HCT116 (cell line): Measurements from ENCODE around the gene RAPH1. TPM values are rescaled to one million over a fixed set of nuclear protein-coding genes. Genes with fewer than 3 reads are reported as not detected.

Source experiments
- ATAC-seq: fragments of 200-7000 bp; cut with Tn5 transposase; 2 replicates; pipeline ENCODE4 v1.9.1; 2020; ENCODE audit warnings: mild to moderate bottlenecking, moderate library complexity
- BruUV-seq: library from RNA; stranded (reverse); fragments of 400-500 nt; replicated peaks from 2 replicates; lab custom pipeline; 2021; lab: Mats Ljungman, UMichigan
- CTCF ChIA-PET: fragments of 300-600 bp; sonication (Branson Sonifier 250); formaldehyde crosslinking; loops from one replicate; lab custom pipeline; 2021; ENCODE audit warnings: antibody characterized with exemption; lab: Charles Lee
- POLR2A ChIA-PET: fragments of 300-600, 350-600 bp; sonication (Branson Sonifier 250); formaldehyde crosslinking; loops from one replicate; lab custom pipeline; 2021; ENCODE audit warnings: antibody characterized with exemption; lab: Charles Lee
- RAD21 ChIA-PET, 2 experiments: fragments of 300-600 bp; sonication (Branson Sonifier 250); formaldehyde crosslinking; loops; one replicate each; lab custom pipeline; 2023; ENCODE audit warnings: low total read pairs in 2 of 2; ENCODE audit not compliant: uncharacterized antibody in 2 of 2, unreplicated experiment in 2 of 2, low non-redundant PET in 1 of 2; lab: Charles Lee
- DNase-seq: peaks from one replicate; pipeline ENCODE4 v3.0.0-alpha.2; 2010; ENCODE audit warnings: low read depth, low spot score
- H2AFZ ChIP-seq: fragments of 200-600 bp; shearing (Covaris generic), sonication (generic); 2 replicates; pipeline ENCODE4 v1.6.1; 2017; ENCODE audit warnings: low read depth, mixed run types, mixed read lengths, antibody characterized with exemption, low read length; ENCODE audit not compliant: poor library complexity, severe bottlenecking
- H3K27ac ChIP-seq: 2 replicates; pipeline ENCODE4 v1.5.1; 2012; ENCODE audit warnings: low read depth, low read length
- H3K27me3 ChIP-seq: fragments of 200-600 bp; sonication (generic); 2 replicates; pipeline ENCODE4 v1.6.1; 2016; ENCODE audit warnings: mixed run types, low read length, mixed read lengths; ENCODE audit not compliant: insufficient read depth
- H3K36me3 ChIP-seq, 2 experiments: fragments of 200-500 bp in 1 of 2; fragments of 200-600 bp in 1 of 2; sonication (Bioruptor generic) in 1 of 2; sonication (generic) in 1 of 2; 2 replicates each; pipeline versions ENCODE4 v1.5.1 to v1.6.1; 2014 to 2016; ENCODE audit warnings: low read length in 2 of 2, inconsistent platforms in 1 of 2, mixed read lengths in 1 of 2, mixed run types in 1 of 2; ENCODE audit not compliant: insufficient read depth in 2 of 2, control insufficient read depth in 1 of 2
- H3K4me1 ChIP-seq, 2 experiments: fragments of 200-600 bp in 1 of 2; sonication (generic) in 1 of 2; 2 replicates each; pipeline versions ENCODE4 v1.5.1 to v1.6.1; 2012 to 2017; ENCODE audit warnings: low read length in 2 of 2, inconsistent platforms in 1 of 2, mild to moderate bottlenecking in 1 of 2, mixed read lengths in 1 of 2, mixed run types in 1 of 2, moderate library complexity in 1 of 2; ENCODE audit not compliant: insufficient read depth in 2 of 2, control insufficient read depth in 1 of 2
- H3K4me2 ChIP-seq: fragments of 200-600 bp; sonication (generic); 2 replicates; pipeline ENCODE4 v1.6.1; 2017; ENCODE audit warnings: mixed run types, low read length, mixed read lengths
- H3K4me3 ChIP-seq, 2 experiments: fragments of 200-600 bp in 1 of 2; sonication (generic) in 1 of 2; replicated peaks in 1 of 2; 2 replicates each; pipeline ENCODE4 v1.5.1; 2011 to 2016; ENCODE audit warnings: low read length in 2 of 2, control low read depth in 1 of 2, low read depth in 1 of 2, mild to moderate bottlenecking in 1 of 2, mixed read lengths in 1 of 2, mixed run types in 1 of 2
- H3K79me2 ChIP-seq: fragments of 200-600 bp; sonication (generic); 2 replicates; pipeline ENCODE4 v1.6.1; 2017; ENCODE audit warnings: mild to moderate bottlenecking, mixed run types, low read length, moderate library complexity, mixed read lengths; ENCODE audit not compliant: insufficient read depth
- H3K9ac ChIP-seq: fragments of 200-600 bp; sonication (generic); 2 replicates; pipeline ENCODE4 v1.6.1; 2016; ENCODE audit warnings: low read length, mixed read lengths
- H3K9me2 ChIP-seq: fragments of 200-600 bp; sonication (generic), shearing (Covaris generic); 2 replicates; pipeline ENCODE4 v1.6.1; 2017; ENCODE audit warnings: mixed run types, mild to moderate bottlenecking, moderate library complexity; ENCODE audit not compliant: insufficient read depth
- H3K9me3 ChIP-seq, 2 experiments: fragments of 200-500 bp in 1 of 2; fragments of 200-600 bp in 1 of 2; sonication (Bioruptor generic) in 1 of 2; sonication (generic) in 1 of 2; 2 replicates each; pipeline ENCODE4 v1.6.1; 2014 to 2017; ENCODE audit warnings: low read length in 2 of 2, mixed read lengths in 2 of 2, inconsistent platforms in 1 of 2, low read depth in 1 of 2, mild to moderate bottlenecking in 1 of 2, mixed run types in 1 of 2, moderate library complexity in 1 of 2; ENCODE audit not compliant: control insufficient read depth in 1 of 2, insufficient read depth in 1 of 2
- H4K20me1 ChIP-seq: fragments of 200-600 bp; sonication (generic), shearing (Covaris generic); 2 replicates; pipeline ENCODE4 v1.6.1; 2017; ENCODE audit warnings: mixed run types, mild to moderate bottlenecking, moderate library complexity; ENCODE audit not compliant: insufficient read depth
- ATF3 ChIP-seq: IDR thresholded peaks from 2 replicates; pipeline ENCODE4 v1.6.1; 2012
- CBX3 ChIP-seq: IDR thresholded peaks from 2 replicates; pipeline ENCODE4 v1.6.1; 2012; ENCODE audit warnings: low read depth
- CTCF ChIP-seq, 3 experiments: fragments of 200-600 bp in 1 of 3; sonication (generic) in 1 of 3; IDR thresholded peaks in 2 of 3; conservative IDR thresholded peaks in 1 of 3; 2 replicates each; pipeline ENCODE4 v1.5.1; 2012 to 2017; ENCODE audit warnings: low read depth in 2 of 3, low read length in 2 of 3, antibody characterized with exemption in 1 of 3, borderline replicate concordance in 1 of 3, control low read depth in 1 of 3, mild to moderate bottlenecking in 1 of 3, mixed read lengths in 1 of 3, mixed run types in 1 of 3, moderate library complexity in 1 of 3; ENCODE audit not compliant: insufficient read depth in 1 of 3
- EGR1 ChIP-seq: IDR thresholded peaks from 2 replicates; pipeline ENCODE4 v1.6.1; 2012; ENCODE audit warnings: low read depth
- EZH2 ChIP-seq: fragments of 200-600 bp; sonication (generic); IDR thresholded peaks from 2 replicates; pipeline ENCODE4 v1.6.1; 2017; ENCODE audit warnings: antibody characterized with exemption, mixed run types
- FOSL1 ChIP-seq: IDR thresholded peaks from 2 replicates; pipeline ENCODE4 v1.6.1; 2012; ENCODE audit warnings: low read depth
- JUND ChIP-seq: IDR thresholded peaks from 2 replicates; pipeline ENCODE4 v1.6.1; 2012
- MAX ChIP-seq: IDR thresholded peaks from 2 replicates; pipeline ENCODE4 v1.6.1; 2012
- POLR2A ChIP-seq: IDR thresholded peaks from 2 replicates; pipeline ENCODE4 v1.7.0; 2011; ENCODE audit warnings: borderline replicate concordance; ENCODE audit not compliant: insufficient read depth, insufficient read length; ENCODE audit errors: extremely low read depth
- REST ChIP-seq: IDR thresholded peaks from 2 replicates; pipeline ENCODE4 v1.6.1; 2012; ENCODE audit warnings: low read depth
- SRF ChIP-seq: IDR thresholded peaks from 2 replicates; pipeline ENCODE4 v1.6.1; 2012; ENCODE audit warnings: low read depth
- YY1 ChIP-seq: IDR thresholded peaks from 2 replicates; pipeline ENCODE4 v1.6.1; 2011; ENCODE audit warnings: low read length, low read depth, moderate library complexity, mild to moderate bottlenecking; ENCODE audit not compliant: insufficient replicate concordance; ENCODE audit errors: extremely low read depth
- ZNF274 ChIP-seq: fragments of 200-500 bp; sonication (Bioruptor generic); IDR thresholded peaks from 2 replicates; pipeline ENCODE4 v1.6.1; 2014; ENCODE audit warnings: mild to moderate bottlenecking, low read depth, low read length, inconsistent platforms
- intact Hi-C: fragments of 100-400 bp; cut with micrococcal nuclease; formaldehyde crosslinking; loops from 2 replicates; pipeline ENCODE4 v1.10.0; 2022
- total RNA-seq: library from RNA; stranded (reverse); gene quantifications from one replicate; pipeline ENCODE4 v1.2.1, GENCODE V29; 2021; ENCODE audit not compliant: unreplicated experiment
- TF ChIP-seq, protein P1 (sequence below): IDR thresholded peaks from 2 replicates; pipeline ENCODE4 v1.6.1; 2011; ENCODE audit warnings: mild to moderate bottlenecking, low read length, moderate library complexity; ENCODE audit not compliant: insufficient replicate concordance; ENCODE audit errors: extremely low read depth

The RAPH1 gene
- total RNA-seq, 1 experiment from 2014 or later = 22.3 TPM

DNA sequence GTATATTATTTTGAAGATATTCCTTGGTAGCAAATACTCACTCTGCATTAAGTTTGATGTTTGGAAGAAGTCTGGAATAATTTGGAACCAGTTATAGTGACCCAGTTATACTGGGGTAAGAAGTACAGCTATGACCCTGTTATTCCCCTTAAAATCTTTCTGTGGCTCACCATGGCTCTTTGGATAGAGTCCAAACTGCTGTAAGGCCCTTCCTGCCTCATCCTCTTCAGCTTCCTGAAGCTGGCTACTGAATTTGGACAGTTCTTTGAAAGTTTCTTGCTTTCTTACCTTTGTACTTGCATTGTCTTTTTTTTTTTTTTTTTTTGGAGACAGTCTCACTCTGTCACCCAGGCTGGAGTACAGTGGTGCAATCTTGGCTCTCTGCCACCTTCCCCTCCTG is 121.3 kb downstream of the RAPH1 start:
- Histone ChIP-seq H3K27ac (no peak overlapping the region), H4K20me1 (no peaks in the 10 kb centered on the region), H3K9me2 (no peaks in the 10 kb centered on the region), H3K9ac (no peak overlapping the region), H3K4me2 (no peak overlapping the region), H3K4me1 (no peaks in the 10 kb centered on the region), H3K27me3 (no peaks in the 10 kb centered on the region), H3K79me2 (no peaks in the 10 kb centered on the region), H2AFZ (no peak overlapping the region)
- DNase-seq = no peak
- ChIA-PET POLR2A (no interaction called here), CTCF (no interaction called here), RAD21 (no interaction called here)
- no TSS peak for BruUV-seq
- ATAC-seq = no peak
- intact Hi-C loops = no loop called here
- TF ChIP-seq, protein P1, sequence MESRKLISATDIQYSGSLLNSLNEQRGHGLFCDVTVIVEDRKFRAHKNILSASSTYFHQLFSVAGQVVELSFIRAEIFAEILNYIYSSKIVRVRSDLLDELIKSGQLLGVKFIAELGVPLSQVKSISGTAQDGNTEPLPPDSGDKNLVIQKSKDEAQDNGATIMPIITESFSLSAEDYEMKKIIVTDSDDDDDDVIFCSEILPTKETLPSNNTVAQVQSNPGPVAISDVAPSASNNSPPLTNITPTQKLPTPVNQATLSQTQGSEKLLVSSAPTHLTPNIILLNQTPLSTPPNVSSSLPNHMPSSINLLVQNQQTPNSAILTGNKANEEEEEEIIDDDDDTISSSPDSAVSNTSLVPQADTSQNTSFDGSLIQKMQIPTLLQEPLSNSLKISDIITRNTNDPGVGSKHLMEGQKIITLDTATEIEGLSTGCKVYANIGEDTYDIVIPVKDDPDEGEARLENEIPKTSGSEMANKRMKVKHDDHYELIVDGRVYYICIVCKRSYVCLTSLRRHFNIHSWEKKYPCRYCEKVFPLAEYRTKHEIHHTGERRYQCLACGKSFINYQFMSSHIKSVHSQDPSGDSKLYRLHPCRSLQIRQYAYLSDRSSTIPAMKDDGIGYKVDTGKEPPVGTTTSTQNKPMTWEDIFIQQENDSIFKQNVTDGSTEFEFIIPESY = no peak
- TF ChIP-seq SRF (no peak), FOSL1 (no peak), CTCF (IDR thresholded peaks at IDR 0.05 in 2 of 3, conservative IDR thresholded peaks at IDR 0.05 in 1 of 3; ENCODE audit: borderline replicate concordance in 1 of 3, insufficient read depth in 1 of 3, low read depth in 2 of 3, low read length in 2 of 3) (no peak), ATF3 (no peak), CBX3 (no peak), REST (no peak), POLR2A (no peak), JUND (no peak), EZH2 (no peak), MAX (no peak), YY1 (no peak), EGR1 (no peak), ZNF274 (no peak)
- TF ChIP-seq, all 23 proteins: peak for 0
- no peak overlapping the region for H3K4me3 ChIP-seq
- H3K36me3 ChIP-seq = peaks cover 3 to 4% of the 10 kb centered on the region in 2 experiments; a peak in 2 of 4 replicates
- H3K9me3 ChIP-seq = no peaks in the 10 kb centered on the region
